ENCODE data around the gene ARID3B. TPM values are rescaled to one million over a fixed set of nuclear protein-coding genes. Genes with fewer than 3 reads are reported as not detected.

The ARID3B gene
- total RNA-seq, 4 donors from 2014 or later, result 5.9 to 7.7 (median 6.2) TPM

DNA sequence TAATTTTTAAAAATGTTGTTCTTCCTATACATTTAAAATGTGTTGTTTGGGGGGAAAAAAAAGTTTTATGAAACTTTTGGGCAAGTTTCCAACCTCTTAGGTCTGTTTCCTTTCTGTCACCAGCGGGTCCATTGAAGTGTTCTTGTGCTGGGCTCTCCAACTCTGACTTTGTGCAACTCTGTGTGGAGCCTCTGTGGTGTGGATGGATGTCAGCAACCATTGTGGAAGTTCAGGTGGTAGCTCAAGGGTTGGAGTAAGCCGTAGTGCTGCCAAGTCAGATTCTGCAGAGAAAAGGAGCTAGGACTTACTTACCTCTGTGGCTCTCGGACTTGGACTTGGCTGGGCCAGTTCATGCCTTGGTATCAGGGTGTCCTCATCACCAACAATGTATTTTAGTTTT lies 22.4 kb downstream of the ARID3B start:
- Histone ChIP-seq H3K4me3 (replicated peaks in 1 of 3) (no peak overlapping the region), H3K9me3 (no peaks in the 10 kb centered on the region), H3K4me1 (peaks cover 11 to 13% of the 10 kb centered on the region in 2 donors), H3K36me3 (no peaks in the 10 kb centered on the region), H3K27me3 (no peaks in the 10 kb centered on the region), H3K27ac (no peak overlapping the region)
- intact Hi-C loops (cut with DNase I), result no loop called here
- WGBS, 2 donors, result 45 to 49% methylated on average over 3 of the region's 3 CpGs
- peak in 1 of 2 donors; percentile 2 for DNase-seq
- TF ChIP-seq, protein P1, sequence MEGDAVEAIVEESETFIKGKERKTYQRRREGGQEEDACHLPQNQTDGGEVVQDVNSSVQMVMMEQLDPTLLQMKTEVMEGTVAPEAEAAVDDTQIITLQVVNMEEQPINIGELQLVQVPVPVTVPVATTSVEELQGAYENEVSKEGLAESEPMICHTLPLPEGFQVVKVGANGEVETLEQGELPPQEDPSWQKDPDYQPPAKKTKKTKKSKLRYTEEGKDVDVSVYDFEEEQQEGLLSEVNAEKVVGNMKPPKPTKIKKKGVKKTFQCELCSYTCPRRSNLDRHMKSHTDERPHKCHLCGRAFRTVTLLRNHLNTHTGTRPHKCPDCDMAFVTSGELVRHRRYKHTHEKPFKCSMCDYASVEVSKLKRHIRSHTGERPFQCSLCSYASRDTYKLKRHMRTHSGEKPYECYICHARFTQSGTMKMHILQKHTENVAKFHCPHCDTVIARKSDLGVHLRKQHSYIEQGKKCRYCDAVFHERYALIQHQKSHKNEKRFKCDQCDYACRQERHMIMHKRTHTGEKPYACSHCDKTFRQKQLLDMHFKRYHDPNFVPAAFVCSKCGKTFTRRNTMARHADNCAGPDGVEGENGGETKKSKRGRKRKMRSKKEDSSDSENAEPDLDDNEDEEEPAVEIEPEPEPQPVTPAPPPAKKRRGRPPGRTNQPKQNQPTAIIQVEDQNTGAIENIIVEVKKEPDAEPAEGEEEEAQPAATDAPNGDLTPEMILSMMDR (IDR thresholded peaks at IDR 0.05), result no peak
- no peak for TF ChIP-seq POLR2A (IDR thresholded peaks at IDR 0.05)

DNA sequence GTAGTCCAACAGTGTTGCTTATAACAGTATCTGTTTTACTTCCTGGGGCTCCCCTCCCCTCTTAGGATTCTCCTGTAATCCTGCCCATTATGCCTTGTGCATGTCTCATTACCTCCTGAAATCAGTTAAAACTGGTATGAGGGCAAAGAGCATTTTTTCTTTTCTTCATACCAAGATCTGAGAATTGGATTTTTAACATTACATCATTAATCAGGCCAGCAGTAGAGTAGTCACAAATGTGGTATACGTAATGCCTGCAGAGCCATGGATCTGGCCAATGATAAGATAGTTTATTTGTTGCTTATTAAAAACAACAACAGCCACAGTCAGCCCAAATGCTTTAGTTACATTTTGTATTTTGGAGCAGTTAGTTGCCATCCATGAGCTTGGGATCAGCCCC lies 23.2 kb downstream of the ARID3B start:
- TF ChIP-seq POLR2A (IDR thresholded peaks at IDR 0.05), result no peak
- TF ChIP-seq, protein P1 (IDR thresholded peaks at IDR 0.05), result no peak
- H3K27me3 ChIP-seq, result no peaks in the 10 kb centered on the region
- H3K4me3 ChIP-seq (replicated peaks in 1 of 3), result no peak overlapping the region
- 95 to 96% methylated on average over 1 of the region's 1 CpG for WGBS, 2 donors
- H3K36me3 ChIP-seq, result no peaks in the 10 kb centered on the region
- H3K9me3 ChIP-seq, result no peaks in the 10 kb centered on the region
- peaks cover 11 to 13% of the 10 kb centered on the region in 2 donors for H3K4me1 ChIP-seq
- H3K27ac ChIP-seq, result no peak overlapping the region
- intact Hi-C loops (cut with DNase I), result no loop called here
- DNase-seq, result no peak

DNA sequence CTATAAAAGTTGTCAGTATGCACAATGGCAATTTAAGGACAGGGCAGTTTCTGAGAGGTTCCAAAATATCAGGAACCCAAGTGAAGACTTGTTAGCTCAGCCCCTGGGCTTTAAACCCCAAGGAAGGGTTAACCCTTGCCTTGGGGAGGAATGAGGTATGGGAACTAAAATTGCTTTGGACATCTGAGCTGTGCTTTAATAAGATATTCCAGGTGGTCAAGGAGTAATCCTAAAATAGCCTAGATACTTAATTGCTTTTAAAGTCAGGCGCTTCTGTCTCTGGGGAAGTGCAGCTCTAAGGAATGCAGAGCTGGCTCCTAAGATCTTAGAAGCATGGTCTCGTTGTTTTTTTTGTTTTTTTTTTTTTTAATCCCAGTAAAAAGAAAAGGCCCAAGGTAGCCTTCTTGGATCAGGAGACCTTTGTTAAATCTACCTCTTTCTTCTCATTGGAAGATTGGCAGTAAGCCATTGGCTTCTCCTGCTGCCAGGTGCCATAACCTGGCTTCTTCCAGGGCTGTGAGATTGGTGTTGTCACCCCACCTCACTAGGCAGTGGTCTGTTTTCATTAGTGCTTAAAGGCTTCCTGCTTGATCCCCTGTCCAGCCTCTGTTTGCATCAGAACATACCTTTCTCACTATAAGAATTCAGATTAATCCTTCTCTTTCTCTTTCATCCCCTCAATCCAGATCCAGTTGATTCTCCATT lies 24.5 kb downstream of the ARID3B start:
- intact Hi-C loops (cut with DNase I), result no loop called here
- Histone ChIP-seq H3K4me1 (peaks cover 11 to 13% of the 10 kb centered on the region in 2 donors), H3K27me3 (no peaks in the 10 kb centered on the region), H3K36me3 (no peaks in the 10 kb centered on the region), H3K4me3 (replicated peaks in 1 of 3) (no peak overlapping the region), H3K27ac (no peak overlapping the region), H3K9me3 (no peaks in the 10 kb centered on the region)
- DNase-seq, result peak in 1 of 2 donors; percentile 3
- WGBS, 2 donors, result 49 to 51% methylated on average over 2 of the region's 2 CpGs
- TF ChIP-seq, protein P1 (IDR thresholded peaks at IDR 0.05), result no peak
- no peak for TF ChIP-seq POLR2A (IDR thresholded peaks at IDR 0.05)

DNA sequence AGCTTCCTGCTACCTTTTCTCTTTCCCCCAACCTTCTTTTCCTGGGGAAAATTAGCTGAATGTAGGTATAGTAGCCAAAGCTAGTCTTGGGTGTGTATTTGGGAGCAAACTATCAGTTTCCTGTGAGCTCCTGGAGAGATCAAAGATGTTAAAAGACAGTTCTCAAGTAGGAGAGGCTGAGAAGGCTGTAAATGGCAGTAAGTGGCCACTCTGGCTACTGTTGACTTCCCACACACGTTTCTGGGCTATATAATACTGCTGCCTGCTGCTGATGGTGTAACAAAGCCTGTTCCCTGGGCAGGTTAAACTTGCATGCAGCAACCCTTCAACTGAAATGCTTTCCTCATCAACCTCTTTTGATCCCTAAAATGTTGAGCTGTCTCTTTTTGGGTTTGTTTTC lies 27.6 kb downstream of the ARID3B start:
- no peak overlapping the region for H3K27ac ChIP-seq

DNA sequence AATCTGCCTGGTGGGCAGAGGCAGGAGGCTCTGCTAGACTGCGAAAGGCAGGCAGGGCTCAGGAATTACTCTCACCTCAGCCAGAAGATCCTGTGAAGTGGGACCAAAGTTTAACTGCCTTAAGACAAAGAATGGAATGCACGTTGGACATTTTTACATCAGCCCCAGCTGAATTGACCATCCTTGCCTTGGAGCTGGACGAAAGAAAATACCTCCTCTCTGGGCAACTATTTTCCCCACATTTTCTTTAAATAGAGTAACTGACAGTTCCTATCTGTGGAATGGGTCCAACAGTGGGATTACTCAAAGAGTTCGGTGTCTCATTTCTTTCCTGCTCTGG lies 28.7 kb downstream of the ARID3B start:
- peaks cover 8 to 15% of the 10 kb centered on the region in 2 donors for H3K36me3 ChIP-seq
- no peak for TF ChIP-seq POLR2A (IDR thresholded peaks at IDR 0.05)
- TF ChIP-seq, protein P1 (IDR thresholded peaks at IDR 0.05), result no peak
- DNase-seq, result no peak
- peaks cover 6 to 8% of the 10 kb centered on the region in 2 donors for H3K4me1 ChIP-seq
- no peaks in the 10 kb centered on the region for H3K9me3 ChIP-seq
- no peak overlapping the region for H3K27ac ChIP-seq
- H3K27me3 ChIP-seq, result no peaks in the 10 kb centered on the region
- intact Hi-C loops (cut with DNase I), result no loop called here
- 91 to 92% methylated on average over 4 of the region's 4 CpGs for WGBS, 2 donors
- no peak overlapping the region for H3K4me3 ChIP-seq (replicated peaks in 1 of 3)

More for the DNA sequence above, 27.6 kb downstream of the ARID3B start:
- DNase-seq, result no peak
- intact Hi-C loops (cut with DNase I), result no loop called here
- Histone ChIP-seq H3K4me3 (replicated peaks in 1 of 3) (no peak overlapping the region), H3K4me1 (peaks cover 8 to 9% of the 10 kb centered on the region in 2 donors), H3K27me3 (no peaks in the 10 kb centered on the region), H3K36me3 (peaks cover under 1 to 6% of the 10 kb centered on the region in 2 donors), H3K9me3 (no peaks in the 10 kb centered on the region)
- WGBS, 2 donors, result 50 to 71% methylated on average over 1 of the region's 1 CpG
- TF ChIP-seq, protein P1 (IDR thresholded peaks at IDR 0.05), result no peak
- TF ChIP-seq POLR2A (IDR thresholded peaks at IDR 0.05), result no peak

All from thyroid gland (tissue), 4 donors.